HG02798 (cell line): Measurements from ENCODE around the gene B4GALT1.

Experiments used
- ATAC-seq: cut with Tn5 transposase; IDR thresholded peaks from one replicate; pipeline ENCODE4 v1.9.1; 2021; ENCODE audit warnings: mild to moderate bottlenecking; ENCODE audit not compliant: unreplicated experiment, poor library complexity

The B4GALT1 gene

GRCh38 chr9:33125871-33126823, 41.0 kb downstream of the B4GALT1 start:
- peak; percentile 36 for ATAC-seq

- no peak for ATAC-seq
These were observed 41.7 kb downstream of the B4GALT1 start for GRCh38 chr9:33125461-33125860.

GRCh38 chr9:33124751-33125381, 42.3 kb downstream of the B4GALT1 start:
- ATAC-seq, result peak; percentile 60

GRCh38 chr9:33124046-33124445, 43.1 kb downstream of the B4GALT1 start:
- no peak for ATAC-seq

GRCh38 chr9:33123407-33124031, 43.6 kb downstream of the B4GALT1 start:
- ATAC-seq, result no peak

GRCh38 chr9:33120620-33121019, 46.5 kb downstream of the B4GALT1 start:
- ATAC-seq, result no peak

GRCh38 chr9:33117796-33118195, 49.3 kb downstream of the B4GALT1 start:
- ATAC-seq, result no peak

GRCh38 chr9:33117306-33117705, 49.8 kb downstream of the B4GALT1 start:
- ATAC-seq, result no peak

GRCh38 chr9:33116860-33117259, 50.3 kb downstream of the B4GALT1 start:
- peak; percentile 65 for ATAC-seq

GRCh38 chr9:33114746-33115145, 52.4 kb downstream of the B4GALT1 start:
- ATAC-seq, result no peak

GRCh38 chr9:33113799-33114547, 53.2 kb downstream of the B4GALT1 start:
- ATAC-seq, result no peak

GRCh38 chr9:33112094-33112493, 55.0 kb downstream of the B4GALT1 start:
- ATAC-seq, result no peak

- no peak for ATAC-seq
These were observed 55.5 kb downstream of the B4GALT1 start for GRCh38 chr9:33111631-33112030.

GRCh38 chr9:33110686-33111085, 56.5 kb downstream of the B4GALT1 start:
- no peak for ATAC-seq

GRCh38 chr9:33109850-33110595, 57.1 kb downstream of the B4GALT1 start:
- no peak for ATAC-seq

- ATAC-seq, result no peak
These were observed 58.0 kb downstream of the B4GALT1 start for GRCh38 chr9:33109097-33109496.

- no peak for ATAC-seq
These were observed 58.7 kb downstream of the B4GALT1 start for GRCh38 chr9:33108472-33108871.

GRCh38 chr9:33107762-33108161, 59.4 kb downstream of the B4GALT1 start:
- no peak for ATAC-seq

- ATAC-seq, result no peak
These were observed 60.1 kb downstream of the B4GALT1 start for GRCh38 chr9:33106827-33107621.
